Measurements from ENCODE around the gene RNPEPL1.

GRCh38 chr2:240551811-240552210, 16.5 kb upstream of the RNPEPL1 start:
- TF ChIP-seq POLR2A (IDR thresholded peaks at IDR 0.05) (no peak), CTCF (IDR thresholded peaks at IDR 0.05 in 4 of 5, conservative IDR thresholded peaks at IDR 0.05 in 1 of 5) (no peak)

Data from gastrocnemius medialis (tissue), 4 donors.